Heart right ventricle (tissue), 16 donors: ENCODE results near the gene NECAB3. TPM values are rescaled to one million over a fixed set of nuclear protein-coding genes. Genes with fewer than 3 reads are reported as not detected.

ENCODE experiments used
- ATAC-seq, 8 donors: fragments of 200-7000 bp; cut with Tn5 transposase; one replicate each; pipeline ENCODE4 v1.9.1; 2020; ENCODE audit warnings: mild to moderate bottlenecking in 8 of 8, moderate library complexity in 8 of 8, moderate number of reproducible peaks in 1 of 8
- DNase-seq, 2 donors: peaks; one replicate each; pipeline ENCODE4 v3.0.0-alpha.2; 2020
- H3K27ac ChIP-seq, 10 donors: fragments of 200-600 bp; sonication (generic) in 2 of 10; one replicate each; pipeline versions ENCODE4 v1.5.0 to v1.8.0; 2020 to 2022; ENCODE audit warnings: mild to moderate bottlenecking in 3 of 10
- H3K27me3 ChIP-seq, 7 donors: fragments of 200-600 bp; one replicate each; pipeline ENCODE4 v1.8.0; 2021 to 2022; ENCODE audit warnings: mild to moderate bottlenecking in 2 of 7
- H3K36me3 ChIP-seq, 9 donors: fragments of 200-600 bp; sonication (generic) in 1 of 9; one replicate each; pipeline versions ENCODE4 v1.5.0 to v1.8.0; 2020 to 2022; ENCODE audit warnings: mild to moderate bottlenecking in 2 of 9
- H3K4me1 ChIP-seq, 9 donors: fragments of 200-600 bp; sonication (generic) in 1 of 9; one replicate each; pipeline versions ENCODE4 v1.5.0 to v1.8.0; 2020 to 2022; ENCODE audit warnings: mild to moderate bottlenecking in 4 of 9
- H3K4me3 ChIP-seq, 10 donors: fragments of 200-600 bp; sonication (generic) in 2 of 10; one replicate each; pipeline versions ENCODE4 v1.5.0 to v1.8.0; 2020 to 2022; ENCODE audit warnings: mild to moderate bottlenecking in 7 of 10, moderate library complexity in 2 of 10
- H3K9me3 ChIP-seq, 11 donors: fragments of 200-600 bp in 10 of 11; sonication (generic) in 2 of 11; one replicate each; pipeline versions ENCODE4 v1.5.0 to v1.8.0; 2013 to 2022; ENCODE audit warnings: mild to moderate bottlenecking in 2 of 11, control low read depth in 1 of 11, moderate library complexity in 1 of 11
- CTCF ChIP-seq, 9 donors: fragments of 200-600 bp; sonication (generic) in 2 of 9; IDR thresholded peaks; one replicate each; pipeline versions ENCODE4 v1.5.0 to v1.8.0; 2021 to 2022; ENCODE audit warnings: antibody characterized with exemption in 9 of 9, mild to moderate bottlenecking in 5 of 9, moderate library complexity in 1 of 9
- WGBS, 2 donors: extraction: QIAGEN DNeasy Blood & Tissue Kit; methylation state at CpG; one replicate each; pipeline ENCODE4 v1.1.7; 2013; ENCODE audit warnings: inconsistent platforms in 1 of 2; 5-methylcytosine and 5-hydroxymethylcytosine counted together
- intact Hi-C, 10 donors: fragments of 100-400 bp; cut with DNase I; formaldehyde crosslinking; loops; one replicate each; pipeline versions ENCODE4 v1.11.1 to v1.14.2; 2022
- polyA plus RNA-seq, 2 donors: library from polyadenylated mRNA; stranded (reverse); fragments of 200-250 nt; gene quantifications; one replicate each; pipeline ENCODE4 v1.2.3, GENCODE V29; 2013
- total RNA-seq, 10 donors: library from RNA; stranded (reverse); fragmentation: NEBNext Ultra II Directional in 3 of 10; extraction: Animal tissue kit (Norgen Biotek cat#: 25700) in 3 of 10; gene quantifications; one replicate each; pipeline versions ENCODE4 v1.2.1 to v1.2.4, GENCODE V29; 2021 to 2023
- donor health status: Arrhythmogenic right ventricular cardiomyopathy.
- donor health status: ischemic (EF 13 %, LVEDD 7.1; RV severe dilation, severe dysfunction).
- donor health status: healthy with polysubstance abuse.
- donor health status: DM: no; HTN: yes; CAD: no.
- donor health status: DM: no; HTN: no; CAD: no.
- donor health status: ischemic (EF 25% LVEDD 6.9; RV normal size, moderate dysfunction).
- donor health status: ischemic (EF 25% LVEDD 5.7; RV mildly dilated, moderate dysfunction).
- donor health status: healthy.
- donor health status: DM: yes; HTN: yes; CAD: no.
- donor health status: Ischemic cardiomyopathy.
- donor health status: ischemic (EF 35%, LVEDD 5.7; RV mildly dilated, moderate dysfunction).
- donor health status: nonischemic (EF 11% LVEDD 7.7; RV severe dilation, severe dysfunction).
- donor health status: DM: yes; HTN: yes; CAD: no.
- donor health status: PGD.
- donor health status: ischemic (EF 29% LVEDD 5.4; RV normal size, mild dysfunction).
- donor health status: nonischemic (EF 23%, LVEDD 6.1; RV moderate dilation, normal function).

NECAB3 gene
- total and polyA plus RNA-seq, 12 donors: 36.6 to 92.8 (median 77.2) TPM

DNA sequence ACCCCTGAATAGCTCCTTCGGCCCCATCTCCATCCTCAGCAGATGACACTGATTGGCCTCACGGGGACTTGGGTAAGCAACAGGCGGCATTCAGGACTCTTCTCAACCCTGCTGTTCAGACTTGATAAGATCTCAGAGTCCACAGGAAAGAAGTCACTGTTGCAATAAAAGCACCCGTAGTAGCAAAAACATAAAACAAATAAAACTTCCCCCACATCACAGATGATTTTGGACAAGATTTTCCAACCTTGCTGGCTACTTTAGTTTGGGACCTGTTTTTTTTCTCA, 29.2 kb downstream of the NECAB3 start:
- H3K36me3 ChIP-seq: peaks cover 5 to 65% (median 43%) of the 10 kb centered on the region in 9 donors

DNA sequence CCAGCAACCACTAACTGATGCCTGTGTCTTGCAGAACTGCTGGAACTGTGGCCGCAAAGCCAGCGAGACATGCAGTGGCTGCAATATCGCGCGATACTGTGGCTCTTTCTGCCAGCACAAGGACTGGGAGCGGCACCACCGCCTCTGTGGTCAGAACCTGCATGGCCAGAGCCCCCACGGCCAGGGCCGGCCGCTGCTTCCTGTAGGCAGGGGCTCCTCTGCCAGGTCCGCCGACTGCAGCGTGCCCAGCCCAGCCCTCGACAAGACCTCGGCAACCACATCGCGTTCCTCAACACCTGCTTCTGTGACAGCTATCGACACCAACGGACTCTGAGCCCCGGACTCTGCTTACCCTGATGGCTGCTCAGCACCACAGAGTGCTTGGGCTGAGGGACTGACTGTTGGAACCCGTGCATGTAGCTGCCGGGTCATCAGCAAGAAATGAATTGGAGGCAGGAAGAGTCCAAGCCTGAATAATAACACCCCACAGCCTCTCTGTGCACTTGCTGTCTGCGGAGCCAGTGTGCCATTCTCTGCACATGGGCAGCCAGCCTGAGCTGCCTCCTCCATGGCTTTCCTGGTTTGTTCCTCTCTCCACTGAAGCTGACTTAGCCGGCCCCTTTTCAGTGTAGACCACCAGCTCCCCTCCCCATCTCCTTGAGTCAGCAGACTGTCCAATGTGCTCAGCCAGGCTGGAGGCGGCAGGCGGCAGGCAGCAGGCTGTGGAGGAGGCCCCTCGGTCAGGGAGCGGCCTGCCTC, 29.7 kb downstream of the NECAB3 start:
- DNase-seq (no peak), ATAC-seq (no peak)
- H3K27me3 ChIP-seq: no peaks in the 10 kb centered on the region
- no peaks in the 10 kb centered on the region for H3K9me3 ChIP-seq
- intact Hi-C loops: loop anchor here in 1 of 10 donors (5.0 kb wide), 1 partner anchor 187 kb away; no protein-coding TSS in a partner anchor
- H3K36me3 ChIP-seq: peaks cover 5 to 70% (median 45%) of the 10 kb centered on the region in 9 donors
- 85 to 90% methylated on average over 28 of the region's 28 CpGs for WGBS, 2 donors
- H3K4me3 ChIP-seq: no peak overlapping the region
- no peak overlapping the region for H3K27ac ChIP-seq
- H3K4me1 ChIP-seq: peaks cover 0 to 33% (median 25%) of the 10 kb centered on the region in 9 donors
- no peak for TF ChIP-seq CTCF (IDR thresholded peaks at IDR 0.05)

More for the DNA sequence above, 29.2 kb downstream of the NECAB3 start:
- no peak for TF ChIP-seq CTCF (IDR thresholded peaks at IDR 0.05)
- ATAC-seq (no peak), DNase-seq (no peak)
- no peaks in the 10 kb centered on the region for H3K27me3 ChIP-seq
- no peaks in the 10 kb centered on the region for H3K9me3 ChIP-seq
- intact Hi-C loops: loop anchor here in 1 of 10 donors (5.0 kb wide), 1 partner anchor 188 kb away; no protein-coding TSS in a partner anchor
- H3K4me1 ChIP-seq: peaks cover 0 to 34% (median 28%) of the 10 kb centered on the region in 9 donors
- WGBS, 2 donors: 78 to 79% methylated on average over 4 of the region's 4 CpGs
- H3K27ac ChIP-seq: no peak overlapping the region
- no peak overlapping the region for H3K4me3 ChIP-seq

DNA sequence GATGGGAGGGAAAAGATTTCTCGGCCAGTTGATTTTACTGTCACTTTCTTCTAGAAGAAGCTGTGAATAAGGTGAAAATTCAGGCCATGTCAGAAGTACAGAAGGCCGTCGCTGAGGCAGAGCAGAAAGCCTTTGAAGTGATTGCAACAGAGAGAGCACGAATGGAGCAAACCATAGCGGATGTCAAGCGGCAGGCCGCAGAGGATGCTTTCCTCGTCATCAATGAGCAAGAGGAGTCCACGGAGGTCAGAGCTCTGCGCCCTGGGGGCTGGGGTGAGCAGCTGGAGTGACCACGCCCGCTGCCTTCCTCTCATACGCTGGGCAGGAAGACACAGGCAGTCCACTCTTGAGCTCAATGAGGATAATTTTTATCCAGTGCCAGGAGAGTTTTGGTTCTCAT, 33.9 kb downstream of the NECAB3 start:
- no peak for TF ChIP-seq CTCF (IDR thresholded peaks at IDR 0.05)
- Histone ChIP-seq H3K4me3 (no peak overlapping the region), H3K36me3 (peaks cover 5 to 96% (median 58%) of the 10 kb centered on the region in 9 donors), H3K27ac (no peak overlapping the region), H3K27me3 (no peaks in the 10 kb centered on the region), H3K9me3 (no peaks in the 10 kb centered on the region), H3K4me1 (peaks cover 0 to 4% (median 0%) of the 10 kb centered on the region in 9 donors)
- intact Hi-C loops: no loop called here
- 76 to 80% methylated on average over 13 of the region's 13 CpGs for WGBS, 2 donors
- DNase-seq: no peak
- ATAC-seq: no peak

DNA sequence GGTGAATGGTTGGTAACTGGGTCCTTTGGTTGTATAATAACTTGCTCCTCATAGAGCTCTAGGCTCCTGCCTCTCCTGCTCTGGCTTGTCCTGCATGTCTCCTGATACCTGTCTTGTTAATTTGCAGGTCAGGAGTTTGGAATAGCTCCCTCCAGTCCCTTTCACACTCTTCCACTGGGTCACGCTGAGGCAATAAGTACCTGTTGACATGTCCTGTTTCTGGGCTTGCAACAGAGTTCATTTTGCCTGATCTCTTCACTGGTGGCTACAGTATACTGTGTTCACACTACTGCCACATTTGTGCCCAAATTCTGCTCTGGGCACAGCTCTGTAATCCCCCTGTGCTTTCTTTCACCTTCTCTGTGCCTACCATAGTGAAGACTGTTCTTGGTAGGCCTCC, 37.5 kb downstream of the NECAB3 start:
- ATAC-seq (no peak), DNase-seq (no peak)
- TF ChIP-seq CTCF (IDR thresholded peaks at IDR 0.05): no peak
- Histone ChIP-seq H3K27ac (no peak overlapping the region), H3K9me3 (no peaks in the 10 kb centered on the region), H3K4me3 (no peak overlapping the region), H3K27me3 (no peaks in the 10 kb centered on the region), H3K36me3 (peaks cover 3 to 100% (median 40%) of the 10 kb centered on the region in 9 donors), H3K4me1 (peaks cover 0 to 4% (median 0%) of the 10 kb centered on the region in 9 donors)
- intact Hi-C loops: no loop called here
- 39 to 76% methylated on average over 1 of the region's 1 CpG for WGBS, 2 donors
